HepG2 (cell line): Measurements from ENCODE around the gene TAF1C. TPM values are rescaled to one million over a fixed set of nuclear protein-coding genes. Genes with fewer than 3 reads are reported as not detected.

Experiments used
- ATF1 ChIP-seq: IDR thresholded peaks from 2 replicates; pipeline ENCODE4 v1.6.1; 2016; ENCODE audit warnings: mild to moderate bottlenecking, control low read depth
- BATF2 ChIP-seq: sonication (generic); formaldehyde crosslinking; IDR thresholded peaks from 2 replicates; pipeline ENCODE4 v1.8.0; 2022; ENCODE audit warnings: mild to moderate bottlenecking, missing genetic modification reagents, moderate library complexity
- CBX5 ChIP-seq: sonication (generic); formaldehyde crosslinking; IDR thresholded peaks from 2 replicates; pipeline ENCODE4 v1.4.0; 2020; ENCODE audit warnings: missing genetic modification reagents, borderline replicate concordance
- FOSL2 ChIP-seq: sonication (generic); formaldehyde crosslinking; IDR thresholded peaks from 2 replicates; pipeline ENCODE4 v1.4.0; 2020; ENCODE audit warnings: missing genetic modification reagents
- KDM3A ChIP-seq: IDR thresholded peaks from 2 replicates; pipeline ENCODE4 v1.6.1; 2018; ENCODE audit warnings: low read depth, missing compliant biosample characterization
- MIXL1 ChIP-seq: IDR thresholded peaks from 2 replicates; pipeline ENCODE4 v1.6.1; 2016
- MTF2 ChIP-seq: sonication (generic); formaldehyde crosslinking; IDR thresholded peaks from 2 replicates; pipeline ENCODE4 v1.5.0; 2020; ENCODE audit warnings: missing genetic modification reagents, borderline replicate concordance
- MXI1 ChIP-seq: IDR thresholded peaks from 3 replicates; pipeline ENCODE4 v1.6.1; 2012; ENCODE audit warnings: low read depth, low read length, inconsistent platforms, borderline replicate concordance
- NONO ChIP-seq, 2 experiments: fragments of 450-650 bp in 1 of 2; sonication (generic) in 1 of 2; formaldehyde crosslinking in 1 of 2; IDR thresholded peaks in 1 of 2; conservative IDR thresholded peaks in 1 of 2; 2 replicates each; pipeline versions ENCODE4 v1.6.1 to v1.8.0; 2017 to 2022; ENCODE audit warnings: mild to moderate bottlenecking in 1 of 2, missing genetic modification reagents in 1 of 2, moderate library complexity in 1 of 2
- PTBP1 ChIP-seq: fragments of 200-400 bp; formaldehyde crosslinking; IDR thresholded peaks from 2 replicates; pipeline ENCODE4 v1.6.1; 2018; ENCODE audit warnings: low read length, low read depth; ENCODE audit not compliant: poor library complexity, severe bottlenecking
- RARA ChIP-seq: IDR thresholded peaks from 2 replicates; pipeline ENCODE4 v1.6.1; 2016; ENCODE audit warnings: missing genetic modification reagents, missing compliant biosample characterization
- RXRA ChIP-seq: sonication (generic); formaldehyde crosslinking; IDR thresholded peaks from 2 replicates; pipeline ENCODE4 v1.5.1; 2020; ENCODE audit warnings: missing genetic modification reagents
- SOX6 ChIP-seq, 2 experiments: fragments of 450-650 bp in 1 of 2; sonication (generic) in 1 of 2; formaldehyde crosslinking in 1 of 2; IDR thresholded peaks; 2 replicates each; pipeline versions ENCODE4 v1.4.0 to v1.6.1; 2017 to 2020; ENCODE audit warnings: antibody characterized with exemption in 1 of 2, mild to moderate bottlenecking in 1 of 2, missing genetic modification reagents in 1 of 2
- SP140L ChIP-seq: sonication (generic); formaldehyde crosslinking; IDR thresholded peaks from 2 replicates; pipeline ENCODE4 v1.4.0; 2020; ENCODE audit warnings: missing genetic modification reagents, borderline replicate concordance
- ZBTB3 ChIP-seq: sonication (generic); formaldehyde crosslinking; IDR thresholded peaks from 2 replicates; pipeline ENCODE4 v1.4.0; 2020; ENCODE audit warnings: low read depth, mild to moderate bottlenecking, moderate library complexity, missing genetic modification reagents, borderline replicate concordance
- ZBTB44 ChIP-seq: sonication (generic); formaldehyde crosslinking; IDR thresholded peaks from 2 replicates; pipeline ENCODE4 v1.4.0; 2020; ENCODE audit warnings: missing genetic modification reagents
- ZFP36 ChIP-seq: fragments of 150-350 bp; IDR thresholded peaks from 2 replicates; pipeline ENCODE4 v1.6.1; 2018; ENCODE audit warnings: borderline replicate concordance, low read length, low read depth; ENCODE audit not compliant: partially characterized antibody
- ZMYM4 ChIP-seq: sonication (generic); formaldehyde crosslinking; IDR thresholded peaks from 2 replicates; pipeline ENCODE4 v1.8.1; 2023; ENCODE audit warnings: mild to moderate bottlenecking, missing genetic modification reagents
- ZNF34 ChIP-seq: sonication (generic); formaldehyde crosslinking; IDR thresholded peaks from 2 replicates; pipeline ENCODE4 v1.4.0; 2020; ENCODE audit warnings: mild to moderate bottlenecking, missing genetic modification reagents, borderline replicate concordance
- ZNF839 ChIP-seq: sonication (generic); formaldehyde crosslinking; IDR thresholded peaks from 2 replicates; pipeline ENCODE4 v1.4.0; 2020; ENCODE audit warnings: missing genetic modification reagents, mild to moderate bottlenecking, borderline replicate concordance
- ZUFSP ChIP-seq: sonication (generic); formaldehyde crosslinking; IDR thresholded peaks from 2 replicates; pipeline ENCODE4 v1.9.0; 2021; ENCODE audit warnings: missing genetic modification reagents, mild to moderate bottlenecking, borderline replicate concordance
- polyA plus RNA-seq, 8 experiments: library from polyadenylated mRNA; depleted of rRNA in 3 of 8; stranded (reverse) in 7 of 8; unstranded in 1 of 8; fragments of >200 nt; fragmentation: Illumina TruSeq in 4 of 8; extraction: Trizol in 4 of 8; gene quantifications; 2 replicates each; pipeline versions ENCODE4 v1.2.1 to v1.2.3, GENCODE V29; 2011 to 2016; ENCODE audit warnings: low read depth in 4 of 8, missing spikeins in 1 of 8, mixed read lengths in 1 of 8; ENCODE audit not compliant: insufficient read depth in 1 of 8
- total RNA-seq, 5 experiments: library from RNA; depleted of rRNA; stranded (reverse); fragments of >200 nt; fragmentation: Illumina TruSeq; extraction: Trizol; gene quantifications; 2 replicates each; pipeline ENCODE4 v1.2.3, GENCODE V29; 2016; ENCODE audit warnings: low read depth in 1 of 5
- TF ChIP-seq, protein P1 (sequence below): sonication (generic); formaldehyde crosslinking; conservative IDR thresholded peaks from 2 replicates; pipeline ENCODE4 v1.4.0; 2020; ENCODE audit warnings: missing genetic modification reagents
- TF ChIP-seq, protein P2 (sequence below): sonication (generic); formaldehyde crosslinking; IDR thresholded peaks from 2 replicates; pipeline ENCODE4 v1.5.0; 2020; ENCODE audit warnings: missing genetic modification reagents

TAF1C gene
- total and polyA plus RNA-seq, 2 of the 13 experiments (the other 11 are each of a cell fraction or from before 2014, with no cell fraction given): 15.6 to 20.8 TPM

DNA sequence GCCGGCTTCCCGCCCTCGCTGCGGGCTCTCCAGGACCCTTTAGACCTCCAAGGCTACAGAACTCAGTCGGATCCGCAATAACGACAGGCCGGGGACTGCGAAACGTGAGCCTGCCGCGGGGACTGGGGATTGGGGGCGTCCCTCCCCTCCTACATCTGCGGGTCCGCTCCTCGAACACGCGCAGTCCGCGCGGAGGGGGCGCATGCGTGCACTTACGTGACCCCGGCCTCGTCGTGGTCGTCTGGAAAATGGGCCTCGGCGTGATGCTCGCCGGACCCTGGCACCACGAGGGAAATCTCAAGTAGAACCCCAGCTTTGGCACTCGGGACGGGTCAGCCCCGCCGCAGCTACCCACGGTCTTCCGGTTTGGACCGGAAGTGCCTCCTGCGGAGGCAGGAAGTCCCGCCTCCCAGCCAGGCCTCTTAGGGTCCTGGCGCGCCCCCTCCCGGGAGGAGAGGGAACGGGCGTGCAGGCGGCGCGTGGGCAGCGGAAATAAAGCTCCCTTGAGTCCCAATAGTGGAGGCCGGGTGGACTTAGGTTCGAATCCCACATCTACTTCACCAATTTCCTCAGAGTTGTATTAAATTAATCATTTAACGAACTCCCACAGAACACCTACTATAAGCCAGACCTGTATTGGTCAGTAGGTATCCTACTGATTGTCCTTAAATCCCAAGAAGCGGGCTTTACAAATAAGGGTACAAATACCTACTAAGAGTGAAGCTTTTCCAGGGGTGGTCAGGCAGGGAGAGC lies at the start of gene TAF1C (continued):
- TF ChIP-seq SP140L (CRISPR knock-in tag): peak; percentile 58; the same call in 1 of the 2 replicates
- TF ChIP-seq FOSL2 (CRISPR knock-in tag): peak; percentile 54
- no peak; the same call in 1 of the 2 replicates for TF ChIP-seq ZBTB3
- peak; percentile 66 for TF ChIP-seq RXRA
- TF ChIP-seq MTF2 (CRISPR knock-in tag): peak; percentile 50; the same call in 1 of the 2 replicates
- TF ChIP-seq, protein P1, sequence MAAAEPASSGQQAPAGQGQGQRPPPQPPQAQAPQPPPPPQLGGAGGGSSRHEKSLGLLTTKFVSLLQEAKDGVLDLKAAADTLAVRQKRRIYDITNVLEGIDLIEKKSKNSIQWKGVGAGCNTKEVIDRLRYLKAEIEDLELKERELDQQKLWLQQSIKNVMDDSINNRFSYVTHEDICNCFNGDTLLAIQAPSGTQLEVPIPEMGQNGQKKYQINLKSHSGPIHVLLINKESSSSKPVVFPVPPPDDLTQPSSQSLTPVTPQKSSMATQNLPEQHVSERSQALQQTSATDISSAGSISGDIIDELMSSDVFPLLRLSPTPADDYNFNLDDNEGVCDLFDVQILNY (CRISPR knock-in tag): no peak; the same call in 1 of the 2 replicates
- TF ChIP-seq MXI1: peak; percentile 85; the same call in 1 of the 3 replicates
- no peak; the same call in 1 of the 2 replicates for TF ChIP-seq ZBTB44 (CRISPR knock-in tag)
- no peak for TF ChIP-seq ZFP36
- peak; percentile 25; the same call in 1 of the 2 replicates for TF ChIP-seq RARA (CRISPR knock-in tag)
- TF ChIP-seq, protein P2, sequence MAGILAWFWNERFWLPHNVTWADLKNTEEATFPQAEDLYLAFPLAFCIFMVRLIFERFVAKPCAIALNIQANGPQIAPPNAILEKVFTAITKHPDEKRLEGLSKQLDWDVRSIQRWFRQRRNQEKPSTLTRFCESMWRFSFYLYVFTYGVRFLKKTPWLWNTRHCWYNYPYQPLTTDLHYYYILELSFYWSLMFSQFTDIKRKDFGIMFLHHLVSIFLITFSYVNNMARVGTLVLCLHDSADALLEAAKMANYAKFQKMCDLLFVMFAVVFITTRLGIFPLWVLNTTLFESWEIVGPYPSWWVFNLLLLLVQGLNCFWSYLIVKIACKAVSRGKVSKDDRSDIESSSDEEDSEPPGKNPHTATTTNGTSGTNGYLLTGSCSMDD: 0 out of 2 replicates have a peak, but pooled peaks have one; percentile 44
- no peak for TF ChIP-seq ZUFSP (CRISPR knock-in tag)
- TF ChIP-seq MIXL1 (CRISPR knock-in tag): no peak; the same call in 1 of the 2 replicates
- TF ChIP-seq ZNF839 (CRISPR knock-in tag): peak; percentile 91; the same call in 1 of the 2 replicates
- no peak for TF ChIP-seq SOX6 (IDR thresholded peaks at IDR 0.05)
- peak; percentile 71 for TF ChIP-seq SOX6 (CRISPR knock-in tag; IDR thresholded peaks at IDR 0.05)
- TF ChIP-seq KDM3A (CRISPR knock-in tag): peak; percentile 95; the same call in 1 of the 2 replicates
- no peak for TF ChIP-seq PTBP1
- peak; percentile 88 for TF ChIP-seq CBX5 (CRISPR knock-in tag)
- no peak for TF ChIP-seq BATF2 (CRISPR knock-in tag)
- peak; percentile 91; the same call in 1 of the 2 replicates for TF ChIP-seq ZMYM4 (CRISPR knock-in tag)
- TF ChIP-seq ZNF34 (CRISPR knock-in tag): no peak
- no peak for TF ChIP-seq NONO (IDR thresholded peaks at IDR 0.05)
- TF ChIP-seq NONO (CRISPR knock-in tag; conservative IDR thresholded peaks at IDR 0.05): peak; percentile 74; the same call in 1 of the 2 replicates
- TF ChIP-seq ATF1 (CRISPR knock-in tag): no peak; the same call in 1 of the 2 replicates
